Loucy (cell line): ENCODE results near the gene CERK.

Source experiments
- H2AFZ ChIP-seq: fragments of 200-600 bp; sonication (generic); 2 replicates; pipeline ENCODE4 v1.6.0; 2016; ENCODE audit warnings: antibody characterized with exemption, mild to moderate bottlenecking, low read length, moderate library complexity
- H3F3A ChIP-seq: fragments of 200-600 bp; 2 replicates; pipeline ENCODE4 v1.6.0; 2016; ENCODE audit warnings: antibody characterized with exemption, low read depth, mild to moderate bottlenecking
- H3K27me3 ChIP-seq: fragments of 200-600 bp; sonication (generic); 2 replicates; pipeline ENCODE4 v1.6.1; 2014; ENCODE audit warnings: low read length, mild to moderate bottlenecking; ENCODE audit not compliant: insufficient read depth, poor library complexity, severe bottlenecking
- H3K36me3 ChIP-seq: fragments of 200-600 bp; sonication (generic); 2 replicates; pipeline ENCODE4 v1.6.1; 2016; ENCODE audit warnings: low read length; ENCODE audit not compliant: insufficient read depth
- H3K4me1 ChIP-seq: fragments of 200-600 bp; sonication (generic); 2 replicates; pipeline ENCODE4 v1.5.1; 2014; ENCODE audit warnings: low read length, mild to moderate bottlenecking; ENCODE audit not compliant: insufficient read depth, poor library complexity, severe bottlenecking
- H3K4me2 ChIP-seq: fragments of 200-600 bp; sonication (generic); 2 replicates; pipeline ENCODE4 v1.6.0; 2014; ENCODE audit warnings: antibody characterized with exemption, low read length, low read depth, mild to moderate bottlenecking; ENCODE audit not compliant: poor library complexity, severe bottlenecking
- H3K4me3 ChIP-seq: fragments of 200-600 bp; sonication (generic); 2 replicates; pipeline ENCODE4 v1.5.1; 2014; ENCODE audit warnings: low read length, mild to moderate bottlenecking, mixed read lengths; ENCODE audit not compliant: poor library complexity, severe bottlenecking
- H3K79me2 ChIP-seq: fragments of 200-600 bp; sonication (generic); 2 replicates; pipeline ENCODE4 v1.6.1; 2014; ENCODE audit warnings: low read length; ENCODE audit not compliant: insufficient read depth
- H3K9ac ChIP-seq: fragments of 200-600 bp; sonication (generic); 2 replicates; pipeline ENCODE4 v1.6.0; 2014; ENCODE audit warnings: mild to moderate bottlenecking, low read depth, low read length, moderate library complexity; ENCODE audit not compliant: poor library complexity, severe bottlenecking
- H3K9me2 ChIP-seq: fragments of 200-600 bp; sonication (generic); replicated peaks from 2 replicates; pipeline ENCODE4 v1.6.1; 2016; ENCODE audit warnings: low read depth, low read length, mixed read lengths
- H3K9me3 ChIP-seq: fragments of 200-600 bp; sonication (generic); 2 replicates; pipeline ENCODE4 v1.6.1; 2014; ENCODE audit warnings: mild to moderate bottlenecking, antibody characterized with exemption, low read length, low read depth; ENCODE audit not compliant: insufficient read depth
- H4K20me1 ChIP-seq: fragments of 200-600 bp; sonication (generic); 2 replicates; pipeline ENCODE4 v1.6.0; 2014; ENCODE audit warnings: antibody characterized with exemption, low read length, mild to moderate bottlenecking; ENCODE audit not compliant: insufficient read depth, poor library complexity, severe bottlenecking
- CTCF ChIP-seq: fragments of 200-600 bp; sonication (generic); conservative IDR thresholded peaks from 2 replicates; pipeline ENCODE4 v1.5.1; 2014; ENCODE audit warnings: mild to moderate bottlenecking, antibody characterized with exemption, low read length
- EZH2phosphoT487 ChIP-seq: fragments of 200-600 bp; IDR thresholded peaks from 2 replicates; pipeline ENCODE4 v1.6.1; 2018; ENCODE audit warnings: antibody characterized with exemption, mild to moderate bottlenecking, moderate library complexity, borderline replicate concordance

The CERK gene

GRCh38 chr22:46676881-46677280, 61.2 kb downstream of the CERK start:
- H4K20me1 ChIP-seq = no peaks in the 10 kb centered on the region
- H3F3A ChIP-seq = no peaks in the 10 kb centered on the region
- H3K4me2 ChIP-seq = no peak overlapping the region
- no peaks in the 10 kb centered on the region for H3K79me2 ChIP-seq
- H3K4me3 ChIP-seq = no peak overlapping the region
- H2AFZ ChIP-seq = no peak overlapping the region
- H3K9me3 ChIP-seq = no peaks in the 10 kb centered on the region
- no peaks in the 10 kb centered on the region; the same call in 1 of the 2 replicates for H3K36me3 ChIP-seq
- no peaks in the 10 kb centered on the region for H3K27me3 ChIP-seq
- no peak overlapping the region for H3K9ac ChIP-seq
- H3K9me2 ChIP-seq = no peaks in the 10 kb centered on the region
- TF ChIP-seq CTCF = no peak
- H3K4me1 ChIP-seq = no peaks in the 10 kb centered on the region

DNA sequence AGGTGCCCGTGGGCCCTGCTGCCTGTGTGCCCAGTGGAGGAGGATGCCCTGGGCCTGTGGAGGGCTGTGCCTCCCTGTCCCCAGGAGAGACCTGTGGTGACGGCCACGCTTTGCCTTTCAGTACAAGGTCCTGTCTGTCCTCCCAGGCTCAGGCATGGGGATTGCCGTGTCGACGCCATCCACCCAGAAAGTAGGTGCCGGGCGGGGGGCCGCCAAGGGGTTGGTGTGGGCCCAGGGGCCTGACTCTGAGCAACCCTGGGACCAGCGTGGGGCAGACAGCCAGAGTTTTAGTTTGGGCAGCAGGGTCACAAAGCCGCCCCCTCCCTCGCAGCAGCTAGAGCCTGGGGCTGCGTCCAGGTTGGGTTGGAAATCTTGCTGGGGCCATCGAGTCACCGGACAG, 61.6 kb downstream of the CERK start:
- no peaks in the 10 kb centered on the region; the same call in 1 of the 2 replicates for H3K36me3 ChIP-seq

GRCh38 chr22:46675938-46676337, 62.1 kb downstream of the CERK start:
- Histone ChIP-seq H3K9me3 (no peaks in the 10 kb centered on the region), H3K27me3 (no peaks in the 10 kb centered on the region), H3K79me2 (no peaks in the 10 kb centered on the region), H3K9me2 (no peaks in the 10 kb centered on the region), H3K4me2 (no peak overlapping the region), H3K4me1 (no peaks in the 10 kb centered on the region), H3K36me3 (no peaks in the 10 kb centered on the region; the same call in 1 of the 2 replicates), H2AFZ (no peak overlapping the region), H3K4me3 (no peak overlapping the region), H4K20me1 (no peaks in the 10 kb centered on the region), H3F3A (no peaks in the 10 kb centered on the region), H3K9ac (no peak overlapping the region)
- TF ChIP-seq CTCF (no peak), EZH2phosphoT487 (no peak)

More for the DNA sequence above, 61.6 kb downstream of the CERK start:
- Histone ChIP-seq H2AFZ (no peak overlapping the region), H3K9me3 (no peaks in the 10 kb centered on the region), H3K27me3 (no peaks in the 10 kb centered on the region), H3K9ac (no peak overlapping the region), H3K4me3 (no peak overlapping the region), H3F3A (no peaks in the 10 kb centered on the region), H4K20me1 (no peaks in the 10 kb centered on the region), H3K4me2 (no peak overlapping the region), H3K4me1 (no peaks in the 10 kb centered on the region), H3K9me2 (no peaks in the 10 kb centered on the region), H3K79me2 (no peaks in the 10 kb centered on the region)
- TF ChIP-seq CTCF (no peak), EZH2phosphoT487 (no peak)
